ENCODE data around the gene FOXK2. TPM values are rescaled to one million over a fixed set of nuclear protein-coding genes. Genes with fewer than 3 reads are reported as not detected.
"Not testable (repeated sequence)": the region's sequence is repeated elsewhere in the genome, so short reads cannot be mapped to it uniquely, and the experiment has no call there.

FOXK2 gene
- total RNA-seq, 1 donor from 2014 or later: 25.0 TPM

DNA sequence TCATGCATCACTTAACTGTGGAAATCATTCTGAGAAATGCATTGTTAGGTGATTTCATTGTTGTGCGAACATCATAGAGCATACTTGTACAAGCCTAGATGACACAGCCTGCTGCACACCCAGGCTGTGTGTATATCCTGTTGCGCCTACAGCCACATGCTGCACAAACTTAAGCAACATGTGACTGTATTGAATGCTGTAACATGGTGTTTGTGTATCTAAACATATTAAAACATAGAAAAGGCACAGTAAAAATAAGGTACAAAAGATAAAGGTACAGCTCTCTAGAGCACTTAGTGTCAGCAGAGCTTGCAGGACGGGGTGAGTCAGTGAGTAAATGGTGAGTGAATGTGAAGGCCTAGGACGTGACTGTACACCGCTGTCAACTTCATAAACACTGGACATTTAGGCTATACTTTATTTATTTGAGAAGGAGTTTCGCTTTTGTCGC is 11.9 kb downstream of the FOXK2 start:
- no peak for DNase-seq (ENCODE audit: low spot score)

DNA sequence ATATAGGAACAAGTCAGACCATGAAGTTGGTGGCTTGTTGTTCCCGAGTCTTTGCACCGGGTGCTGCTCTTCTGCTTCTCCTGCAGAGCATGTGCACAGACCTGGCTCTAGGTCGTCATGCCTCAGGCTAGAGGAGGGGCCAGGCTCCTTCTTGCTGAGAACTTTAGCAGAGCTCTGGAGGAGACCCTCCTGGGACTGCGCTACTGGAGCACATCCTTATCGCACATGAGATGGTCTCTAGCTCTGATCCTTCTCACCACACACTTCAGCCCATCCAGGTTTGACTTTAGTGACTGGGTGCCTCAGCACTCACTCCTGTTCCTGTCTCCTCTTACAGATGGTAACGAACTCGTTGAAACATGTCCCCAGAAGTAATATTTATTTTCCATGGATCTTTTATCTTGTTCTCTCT is 14.9 kb downstream of the FOXK2 start:
- DNase-seq (ENCODE audit: low spot score): peak; percentile 38

DNA sequence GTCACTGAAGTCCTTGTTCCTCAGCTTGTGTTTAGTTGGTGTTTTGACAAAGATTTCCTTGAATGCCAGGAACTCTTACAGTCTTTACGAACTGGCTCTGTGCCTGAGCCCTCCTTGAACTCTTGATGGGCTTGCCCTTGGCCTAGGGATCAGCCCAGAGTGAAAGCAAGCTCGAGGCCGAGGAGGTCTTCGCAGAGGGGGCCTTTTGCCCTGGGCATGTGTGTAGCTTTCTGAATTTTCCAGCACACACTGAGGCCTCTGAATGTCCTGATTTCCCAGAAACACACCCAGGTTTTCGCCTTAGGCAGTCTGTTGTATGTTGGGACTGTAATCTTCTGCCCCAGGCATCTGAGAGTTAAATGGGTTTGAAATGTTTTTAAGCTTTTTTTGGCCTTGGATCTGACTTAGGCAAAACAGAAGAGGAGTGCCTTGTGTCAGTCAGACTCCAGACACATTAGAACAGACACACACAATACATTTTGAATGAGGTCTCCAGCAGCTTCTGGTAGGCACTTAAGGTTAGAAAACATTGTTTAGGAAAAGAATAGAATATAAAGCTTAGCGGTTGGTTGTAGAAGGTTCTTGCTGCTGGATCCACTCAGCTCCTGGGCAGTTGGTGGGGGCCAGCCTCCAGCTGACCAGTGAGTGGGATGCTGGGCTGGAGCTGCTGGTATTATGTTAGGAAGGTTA is 17.1 kb downstream of the FOXK2 start:
- peak; percentile 79 for DNase-seq (ENCODE audit: low spot score)

DNA sequence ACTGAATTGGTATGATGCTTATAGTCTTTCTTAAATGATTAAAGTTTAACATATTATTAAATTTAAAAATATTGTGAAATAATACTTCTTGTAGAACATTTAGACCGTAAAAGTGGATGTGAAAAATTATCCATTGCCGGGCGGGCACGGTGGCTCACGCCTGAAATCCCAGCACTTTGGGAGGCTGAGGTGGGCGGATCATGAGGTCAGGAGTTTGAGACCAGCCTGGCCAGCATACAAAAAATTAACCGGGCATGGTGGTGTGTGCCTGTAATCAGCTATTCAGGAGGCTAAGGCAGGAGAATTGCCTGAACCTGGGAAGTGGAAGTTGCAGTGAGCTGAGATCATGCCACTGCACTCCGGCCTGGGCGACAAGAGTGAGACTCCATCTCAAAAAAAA is 17.7 kb downstream of the FOXK2 start:
- not testable (repeated sequence) for DNase-seq (ENCODE audit: low spot score)

DNA sequence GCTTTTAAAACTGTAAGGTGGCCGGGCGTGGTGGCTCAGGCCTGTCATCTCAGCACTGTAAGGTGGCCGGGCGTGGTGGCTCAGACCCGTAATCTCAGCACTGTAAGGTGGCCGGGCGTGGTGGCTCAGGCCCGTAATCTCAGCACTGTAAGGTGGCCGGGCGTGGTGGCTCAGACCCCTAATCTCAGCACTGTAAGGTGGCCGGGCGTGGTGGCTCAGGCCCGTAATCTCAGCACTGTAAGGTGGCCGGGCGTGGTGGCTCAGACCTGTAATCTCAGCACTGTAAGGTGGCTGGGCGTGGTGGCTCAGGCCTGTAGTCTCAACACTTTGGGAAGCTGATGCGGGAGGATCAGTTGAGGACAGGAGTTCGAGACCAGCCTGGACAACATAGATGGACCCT is 19.5 kb downstream of the FOXK2 start:
- not testable (repeated sequence) for DNase-seq (ENCODE audit: low spot score)

DNA sequence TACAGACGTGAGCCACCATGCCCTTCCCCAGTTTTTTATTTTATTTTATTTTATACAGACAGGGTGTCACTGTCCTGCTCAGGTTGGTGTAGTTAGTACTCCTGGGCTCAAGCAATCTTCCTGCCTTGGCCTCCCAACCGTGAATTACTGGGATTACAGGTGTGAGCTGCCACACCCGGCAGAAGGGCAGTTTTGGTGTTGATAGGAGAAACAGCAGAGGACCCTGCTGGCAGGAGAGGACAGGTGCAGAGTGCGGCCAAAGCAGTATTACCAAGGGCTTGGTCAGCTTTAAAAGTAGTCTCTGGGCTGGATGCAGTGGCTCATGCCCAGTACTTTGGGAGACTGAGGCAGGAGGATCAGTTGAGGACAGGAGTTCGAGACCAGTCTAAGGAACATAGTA is 22.9 kb downstream of the FOXK2 start:
- no peak for DNase-seq (ENCODE audit: low spot score)

DNA sequence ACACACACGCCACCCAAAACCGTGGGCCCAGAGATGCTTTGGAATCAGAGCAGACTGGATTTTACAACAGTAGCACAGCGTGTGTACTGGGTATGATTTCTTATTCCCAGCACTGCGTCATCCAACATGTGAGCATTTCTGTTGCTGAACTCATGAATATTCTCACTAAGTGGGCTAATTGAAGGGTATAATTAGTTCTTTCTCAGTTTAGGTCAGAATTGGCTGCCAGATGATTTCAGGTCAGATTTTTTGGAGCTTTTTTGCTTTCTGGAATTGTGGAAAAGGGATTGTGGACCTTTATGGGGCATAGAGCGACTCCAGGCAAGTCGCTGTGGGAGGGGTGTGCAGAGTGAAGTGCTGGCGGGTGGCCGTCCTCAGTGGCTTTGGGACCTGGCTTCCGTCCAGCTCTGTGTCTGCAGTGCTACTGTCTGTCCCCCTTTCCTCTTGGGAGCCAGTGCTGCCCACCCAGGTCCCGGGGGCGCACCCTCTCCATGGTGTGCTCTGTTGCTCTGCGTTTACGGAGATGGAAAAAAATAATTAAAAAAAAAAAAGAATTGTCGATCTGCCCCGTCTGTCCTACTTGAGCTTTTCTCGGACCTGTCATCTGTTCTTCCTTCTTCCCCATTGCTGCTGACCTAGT is 25.0 kb downstream of the FOXK2 start:
- no peak for DNase-seq (ENCODE audit: low spot score)

DNA sequence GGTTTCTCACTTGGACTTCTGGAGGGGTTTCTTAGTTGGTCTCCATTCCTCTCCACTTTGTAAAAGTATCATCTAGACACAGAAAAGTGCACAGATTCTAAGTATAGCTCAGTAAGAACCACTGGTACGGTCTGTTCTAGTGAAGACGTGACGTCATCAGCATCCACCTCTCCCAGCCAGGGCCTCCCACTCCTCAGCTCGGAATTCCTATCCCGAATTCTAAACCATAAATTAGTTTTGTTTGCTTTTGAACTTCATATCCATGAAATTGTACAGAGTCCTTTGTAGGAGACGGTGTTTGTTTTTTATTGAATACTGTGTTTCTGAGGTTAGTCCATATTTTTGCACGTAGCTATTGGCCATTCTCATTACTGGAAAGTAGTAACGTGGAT is 25.5 kb downstream of the FOXK2 start:
- peak; percentile 61 for DNase-seq (ENCODE audit: low spot score)

DNA sequence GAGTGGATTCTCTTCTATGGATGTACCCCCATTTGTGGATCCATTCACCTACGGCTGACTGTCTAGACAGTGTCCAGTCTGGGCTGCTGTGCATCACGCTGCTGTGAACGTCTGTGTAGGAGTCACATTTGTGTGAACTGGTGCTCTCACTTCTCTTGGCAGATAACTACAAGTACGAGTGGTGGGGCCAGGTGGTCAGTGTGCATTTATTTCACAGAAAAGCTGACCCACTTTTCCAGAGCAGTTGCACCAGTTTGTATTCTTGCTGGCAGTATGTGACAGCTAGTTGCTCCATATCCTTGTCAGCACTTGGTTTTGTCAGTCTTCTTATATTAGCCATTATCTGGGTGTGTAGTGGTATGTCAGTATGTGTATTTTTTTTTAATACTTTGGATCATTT is 28.4 kb downstream of the FOXK2 start:
- DNase-seq (ENCODE audit: low spot score): no peak

DNA sequence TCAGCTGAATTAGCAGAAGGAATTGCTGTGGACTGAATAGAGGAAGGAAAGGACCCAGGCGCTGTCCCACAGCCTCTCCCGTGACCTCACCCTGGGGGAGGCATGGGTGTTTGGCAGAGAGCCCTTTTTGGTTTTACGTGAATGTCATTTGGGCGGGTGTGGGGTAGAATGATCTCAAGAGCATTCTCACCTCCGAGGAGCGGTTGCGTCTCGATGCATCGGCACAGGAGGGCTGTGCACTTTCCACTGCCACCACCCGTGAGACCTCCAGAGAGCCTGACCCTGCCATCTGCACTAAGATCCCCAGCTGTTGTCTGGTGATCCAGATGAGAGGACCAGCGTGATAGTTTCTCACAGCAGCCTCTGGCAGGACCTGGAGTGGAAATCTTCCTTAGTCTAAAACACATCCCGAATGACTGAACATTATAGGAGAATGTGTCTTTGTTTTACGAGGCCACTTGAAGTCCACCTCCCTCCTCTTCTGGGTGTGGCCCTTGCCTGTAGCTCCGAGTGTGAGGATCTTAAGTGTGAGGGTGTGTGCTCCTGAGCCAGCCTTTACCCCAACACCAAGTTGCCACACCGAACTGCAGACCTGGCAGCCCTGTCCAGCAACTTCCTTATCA is 29.3 kb downstream of the FOXK2 start:
- no peak for DNase-seq (ENCODE audit: low spot score)

DNA sequence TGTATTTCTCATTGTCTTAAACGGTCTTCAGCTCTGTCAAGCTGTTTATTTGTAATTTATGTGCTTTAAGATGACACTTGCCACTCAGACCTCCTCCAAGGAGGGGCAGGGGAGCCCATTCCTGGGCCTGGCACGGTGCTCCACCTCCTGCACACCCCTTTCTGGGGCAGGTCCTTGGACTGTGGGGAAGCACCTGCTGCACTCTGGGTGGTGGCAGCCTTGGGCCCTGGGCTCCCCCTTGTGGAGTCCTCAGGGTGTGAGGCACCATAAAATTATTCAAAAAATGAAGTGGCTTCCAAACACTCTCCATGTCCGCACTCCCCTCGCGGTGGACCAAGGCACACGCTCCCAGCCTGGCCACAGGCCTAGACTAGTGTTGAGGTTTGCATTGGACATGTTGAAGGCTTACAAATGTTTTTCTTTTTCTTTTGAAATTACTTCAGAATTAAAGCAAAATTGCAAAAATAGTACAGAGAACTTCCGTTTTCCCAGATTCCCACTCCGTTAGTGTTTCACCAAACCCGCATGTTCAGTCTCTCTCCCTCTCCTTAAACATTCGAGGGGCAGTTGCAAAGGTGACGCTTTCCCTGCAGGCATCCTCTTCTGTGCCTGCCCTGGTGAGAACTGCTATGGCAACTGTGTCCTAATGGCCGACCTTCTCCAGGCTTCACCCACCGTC is 32.4 kb downstream of the FOXK2 start:
- DNase-seq (ENCODE audit: low spot score): peak; percentile 57

DNA sequence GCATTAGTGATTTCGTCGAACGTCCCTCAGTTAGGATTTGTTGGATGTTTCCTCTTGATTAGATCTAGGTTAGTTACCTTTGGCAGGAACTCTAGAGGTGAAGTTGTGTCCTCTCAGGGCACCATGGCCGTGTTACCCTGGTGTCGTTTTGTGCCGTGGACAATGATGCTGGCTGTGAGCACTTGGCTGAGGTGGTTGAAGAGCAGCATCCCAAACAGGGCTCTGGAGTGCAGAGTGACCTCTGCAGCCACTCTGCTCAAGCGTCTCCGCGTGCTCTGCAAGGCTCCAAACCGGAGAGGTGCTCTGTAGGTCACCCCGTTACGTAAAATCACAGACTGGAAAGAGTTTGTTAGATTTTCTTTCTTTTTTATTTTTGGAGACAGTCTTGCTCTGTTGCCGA is 33.0 kb downstream of the FOXK2 start:
- no peak for DNase-seq (ENCODE audit: low spot score)

DNA sequence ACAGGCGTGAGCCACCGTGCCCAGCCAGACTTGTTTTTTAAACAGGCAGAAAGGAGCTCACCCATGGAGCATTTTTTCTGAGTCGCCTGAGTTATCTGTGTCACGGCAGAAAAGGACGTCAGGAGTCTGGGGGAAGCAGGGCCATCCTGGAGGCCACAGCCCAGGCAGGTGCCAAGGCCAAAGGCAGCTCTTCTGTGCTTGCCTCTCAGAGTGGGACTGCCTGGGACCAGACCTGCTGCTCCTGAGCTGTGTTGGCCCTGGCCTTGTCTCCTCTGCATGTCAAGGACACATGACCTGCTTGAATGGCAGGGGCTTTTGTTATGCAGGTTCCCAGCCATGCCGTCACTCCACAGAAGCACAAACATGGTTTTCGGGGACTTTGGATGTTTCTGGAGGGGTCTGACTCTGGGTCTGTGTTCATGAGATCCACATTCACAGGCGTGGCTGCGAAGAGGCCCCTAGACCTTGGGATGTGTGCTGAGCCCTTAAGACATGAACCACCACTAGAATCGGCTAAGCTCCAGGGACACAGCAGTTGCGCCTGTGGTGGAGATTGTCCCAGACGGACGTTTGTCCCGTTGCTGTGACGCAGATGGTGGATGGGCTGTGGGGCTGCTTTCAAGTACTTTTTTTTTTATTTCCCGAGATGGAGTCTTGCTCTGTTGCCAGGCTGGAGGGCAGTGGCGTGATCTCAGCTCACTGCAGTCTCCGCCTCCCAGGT is 33.8 kb downstream of the FOXK2 start:
- DNase-seq (ENCODE audit: low spot score): no peak

DNA sequence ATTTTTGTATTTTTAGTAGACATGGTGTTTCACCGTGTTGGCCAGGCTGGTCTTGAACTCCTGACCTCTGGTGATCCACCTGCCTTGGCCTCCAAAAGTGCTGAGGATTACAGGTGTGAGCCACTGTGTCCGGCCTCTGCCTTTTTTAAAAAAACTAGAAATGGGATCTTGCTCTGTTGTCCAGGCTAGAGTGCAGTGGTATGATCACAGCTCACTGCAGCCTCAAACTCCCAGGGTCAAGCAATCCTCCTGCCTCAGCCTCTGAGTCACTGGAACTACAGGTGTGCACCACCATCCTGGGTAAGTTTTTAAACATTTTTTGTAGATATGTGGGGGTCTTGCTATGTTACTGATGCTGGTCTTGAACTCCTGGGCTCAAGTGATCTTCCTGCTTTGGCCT is 38.0 kb downstream of the FOXK2 start:
- DNase-seq (ENCODE audit: low spot score): not testable (repeated sequence)

DNA sequence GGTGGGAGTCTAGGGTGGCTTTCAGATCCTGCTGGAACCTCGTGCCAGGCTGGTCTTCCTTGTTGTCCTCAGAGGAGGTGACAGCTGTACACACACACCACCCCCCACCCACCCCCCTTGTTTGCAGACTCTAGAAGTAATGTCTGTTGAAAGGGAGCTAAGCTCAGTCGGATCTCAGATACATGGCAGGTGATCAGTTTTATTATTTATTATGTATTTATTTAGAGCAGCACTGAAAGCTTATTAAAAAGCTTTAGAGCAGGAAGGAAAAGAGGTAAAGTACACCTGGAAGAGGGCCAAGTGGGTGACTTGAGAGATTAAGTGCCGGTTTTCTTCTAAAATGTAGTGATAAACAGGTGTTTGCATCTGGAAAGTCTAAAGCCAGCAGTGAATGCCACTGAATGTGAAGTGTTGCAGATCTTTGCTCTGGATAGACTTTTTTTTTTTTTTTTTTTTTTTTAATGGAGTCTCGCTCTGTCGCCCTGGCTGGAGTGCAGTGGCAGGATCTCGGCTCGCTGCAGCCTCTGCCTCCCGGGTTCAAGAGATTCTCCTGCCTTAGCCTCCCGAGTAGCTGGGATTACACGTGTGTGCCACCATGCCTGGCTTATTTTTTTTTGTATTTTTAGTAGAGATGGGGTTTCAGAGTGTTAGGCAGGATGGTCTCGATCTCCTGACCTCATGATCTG is 40.2 kb downstream of the FOXK2 start:
- DNase-seq (ENCODE audit: low spot score): no peak

DNA sequence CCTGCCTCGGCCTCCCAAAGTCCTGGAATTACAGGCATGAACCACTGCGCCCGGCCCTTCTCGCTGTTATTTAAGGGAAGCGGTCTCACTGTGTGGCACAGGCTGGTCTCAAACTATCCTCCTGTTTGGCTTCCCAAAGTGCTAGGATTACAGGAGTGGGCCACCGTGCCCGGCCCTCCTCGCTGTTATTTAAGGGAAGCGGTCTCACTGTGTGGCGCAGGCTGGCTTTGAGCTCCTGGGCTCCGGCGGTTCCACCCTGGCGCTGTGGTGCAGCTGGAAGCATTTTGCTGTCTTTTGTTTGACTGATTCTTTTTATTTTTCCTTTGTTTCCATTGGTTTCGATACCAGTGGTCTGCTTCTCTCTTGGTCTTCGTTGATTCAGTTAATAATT is 40.7 kb downstream of the FOXK2 start:
- no peak for DNase-seq (ENCODE audit: low spot score)

DNA sequence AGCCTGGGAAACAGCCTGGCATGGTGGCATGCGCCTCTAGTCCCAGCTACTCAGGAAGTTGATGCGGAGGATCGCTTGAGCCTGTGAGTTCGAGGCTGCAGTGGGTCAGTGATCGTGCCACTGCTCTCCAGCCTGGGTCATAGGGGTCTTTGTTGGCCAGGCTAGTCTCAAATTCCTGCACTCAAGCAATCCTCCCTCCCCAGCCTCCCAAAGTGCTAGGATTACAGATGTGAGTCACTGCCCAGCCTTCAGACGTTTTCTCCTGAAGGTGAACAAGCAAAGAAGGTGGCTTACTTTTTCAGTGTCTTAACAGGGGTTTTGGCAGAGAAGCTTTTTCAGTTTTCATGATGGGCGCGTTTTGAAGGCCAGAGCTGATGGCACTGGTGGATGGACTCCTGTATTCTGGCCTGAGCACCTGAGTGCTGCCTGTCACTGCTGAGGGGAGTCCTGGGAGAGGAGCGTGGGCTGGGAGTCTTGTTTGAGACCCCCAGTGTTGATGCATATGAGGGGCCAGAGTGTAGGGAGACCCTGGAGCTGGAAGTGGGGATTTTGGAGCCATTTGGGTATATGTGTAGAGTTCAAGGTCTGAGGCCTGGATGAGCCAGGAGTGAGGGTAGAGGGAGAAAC is 41.4 kb downstream of the FOXK2 start:
- DNase-seq (ENCODE audit: low spot score): no peak

DNA sequence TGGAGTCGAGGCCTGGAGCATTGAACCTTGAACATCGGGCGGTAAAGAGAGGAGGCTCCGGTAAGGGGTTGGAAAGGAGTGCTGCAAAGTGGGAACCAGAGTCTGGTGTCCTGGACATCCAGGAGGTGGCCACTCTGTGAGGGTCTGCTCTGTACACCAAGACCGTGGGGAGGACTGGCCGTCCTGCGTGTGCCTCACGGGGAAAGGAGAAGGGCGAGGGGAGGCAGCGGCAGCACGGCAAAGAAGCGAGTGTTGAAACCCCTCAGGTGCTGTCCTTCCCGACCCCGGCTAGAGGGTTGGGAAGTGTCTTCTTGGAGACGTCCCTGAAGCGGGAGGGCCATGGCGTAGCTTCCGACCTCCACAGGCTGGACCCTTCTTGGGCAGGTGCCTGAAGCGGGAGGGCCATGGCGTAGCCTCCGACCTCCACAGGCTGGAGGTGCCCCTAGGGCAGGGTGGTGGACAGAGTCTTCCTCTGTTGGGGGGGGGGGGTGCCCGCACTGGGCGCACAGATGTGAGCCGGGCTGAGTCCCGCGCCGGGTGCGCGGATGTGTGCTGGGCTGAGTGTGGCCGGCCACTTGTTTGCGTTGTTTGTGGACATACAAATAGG is 42.0 kb downstream of the FOXK2 start:
- no peak for DNase-seq (ENCODE audit: low spot score)

DNA sequence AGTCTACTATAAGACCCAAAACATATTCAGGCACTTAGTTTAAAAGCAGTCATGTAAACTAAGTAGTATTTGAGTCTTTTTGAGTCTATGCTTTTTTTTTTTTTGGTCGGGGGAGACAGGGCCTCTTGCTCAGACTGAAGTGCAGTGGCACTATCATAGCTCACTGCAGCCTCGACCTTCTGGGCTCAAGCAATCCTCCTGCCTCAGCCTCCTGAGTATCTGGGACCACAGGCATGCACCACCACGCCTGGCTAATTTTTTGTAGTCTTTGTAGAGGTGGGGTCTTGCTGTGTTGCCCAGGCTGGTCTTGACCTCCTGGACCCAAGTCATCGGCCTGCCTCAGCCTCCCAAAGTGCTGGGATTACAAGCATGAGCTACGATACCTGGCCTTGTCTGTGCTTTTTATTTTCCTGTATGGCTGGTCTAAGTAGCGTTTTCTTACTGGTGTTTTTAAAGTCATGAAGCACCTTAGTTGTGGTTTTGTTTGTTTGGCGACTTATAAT is 43.2 kb downstream of the FOXK2 start:
- not testable (repeated sequence) for DNase-seq (ENCODE audit: low spot score)

DNA sequence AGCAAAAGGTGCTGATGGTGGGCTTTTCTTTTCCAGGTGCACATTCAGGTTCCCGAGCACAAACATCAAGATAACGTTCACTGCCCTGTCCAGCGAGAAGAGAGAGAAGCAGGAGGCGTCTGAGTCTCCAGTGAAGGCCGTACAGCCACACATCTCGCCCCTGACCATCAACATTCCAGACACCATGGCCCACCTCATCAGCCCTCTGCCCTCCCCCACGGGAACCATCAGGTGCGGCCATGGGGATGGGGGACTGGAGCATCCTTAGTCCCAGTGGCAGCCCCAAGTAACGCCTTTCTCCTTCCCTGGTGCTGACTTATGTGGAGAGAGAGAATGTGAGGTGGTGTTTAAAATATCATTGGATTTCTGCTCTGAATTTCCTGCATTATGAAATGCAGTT is 43.8 kb downstream of the FOXK2 start:
- no peak for DNase-seq (ENCODE audit: low spot score)

Data from umbilical cord (tissue), 2 donors.